Fibroblast of lung (primary cell): ENCODE results near the gene EEFSEC. TPM values are rescaled to one million over a fixed set of nuclear protein-coding genes. Genes with fewer than 3 reads are reported as not detected.

Experiments
- DNase-seq, 2 donors: peaks; one replicate each; pipeline versions ENCODE4 v3.0.0 to v3.0.0-alpha.2; 2010; ENCODE audit warnings: low read depth in 2 of 2
- H2AFZ ChIP-seq: 2 replicates; pipeline ENCODE4 v1.5.1; 2012; ENCODE audit warnings: low read length, control low read depth, inconsistent platforms
- H3K27ac ChIP-seq: 2 replicates; pipeline ENCODE4 v1.5.1; 2011; ENCODE audit warnings: low read length, control low read depth; ENCODE audit not compliant: insufficient read depth
- H3K27me3 ChIP-seq: 2 replicates; pipeline ENCODE4 v1.5.1; 2011; ENCODE audit warnings: mild to moderate bottlenecking, low read length; ENCODE audit not compliant: control insufficient read depth, insufficient read depth
- H3K36me3 ChIP-seq: 2 replicates; pipeline ENCODE4 v1.5.1; 2011; ENCODE audit warnings: low read length; ENCODE audit not compliant: control insufficient read depth, insufficient read depth
- H3K4me1 ChIP-seq: 2 replicates; pipeline ENCODE4 v1.5.1; 2011; ENCODE audit warnings: low read length; ENCODE audit not compliant: control insufficient read depth, insufficient read depth; ENCODE audit errors: extremely low read depth
- H3K4me2 ChIP-seq: 2 replicates; pipeline ENCODE4 v1.5.1; 2011; ENCODE audit warnings: low read length, control low read depth; ENCODE audit not compliant: insufficient read depth; ENCODE audit errors: extremely low read depth
- H3K4me3 ChIP-seq, 4 experiments: fragments of 200-600 bp in 1 of 4; sonication (generic) in 1 of 4; replicated peaks in 1 of 4; 2 replicates each; pipeline ENCODE4 v1.5.1; 2011 to 2016; ENCODE audit warnings: low read length in 4 of 4, low read depth in 3 of 4, mild to moderate bottlenecking in 3 of 4, control low read depth in 2 of 4, inconsistent platforms in 1 of 4, mixed read lengths in 1 of 4; ENCODE audit not compliant: insufficient read depth in 1 of 4; ENCODE audit errors: control extremely low read depth in 1 of 4
- H3K79me2 ChIP-seq: 2 replicates; pipeline ENCODE4 v1.5.1; 2012; ENCODE audit warnings: mild to moderate bottlenecking, low read length, inconsistent platforms; ENCODE audit not compliant: control insufficient read depth, insufficient read depth
- H3K9ac ChIP-seq: 2 replicates; pipeline ENCODE4 v1.5.1; 2011; ENCODE audit warnings: mild to moderate bottlenecking, low read length, control low read depth; ENCODE audit not compliant: insufficient read depth
- H3K9me3 ChIP-seq: 2 replicates; pipeline ENCODE4 v1.5.1; 2012; ENCODE audit warnings: low read depth, low read length; ENCODE audit not compliant: control insufficient read depth, insufficient read depth
- H4K20me1 ChIP-seq: 2 replicates; pipeline ENCODE4 v1.5.1; 2011; ENCODE audit warnings: low read length; ENCODE audit not compliant: control insufficient read depth, insufficient read depth; ENCODE audit errors: extremely low read depth
- EZH2 ChIP-seq: IDR thresholded peaks from 2 replicates; pipeline ENCODE4 v1.5.1; 2012; ENCODE audit warnings: low read length, control low read depth, mild to moderate bottlenecking; ENCODE audit errors: missing control alignments
- polyA plus RNA-seq, 2 donors: library from polyadenylated mRNA; depleted of rRNA in 1 of 2; stranded (reverse) in 1 of 2; unstranded in 1 of 2; fragments of >200 nt; gene quantifications; 2 replicates each; pipeline ENCODE4 v1.2.1, GENCODE V29; 2011 to 2012; ENCODE audit warnings: missing spikeins in 1 of 2
- total RNA-seq: library from RNA; depleted of rRNA; stranded (reverse); fragments of >200 nt; gene quantifications from 2 replicates; pipeline ENCODE4 v1.2.1, GENCODE V29; 2014
- TF ChIP-seq, protein P1 (sequence below), 2 donors: IDR thresholded peaks in 1 of 2; conservative IDR thresholded peaks in 1 of 2; 1 replicate in 1 of 2; 2 replicates in 1 of 2; pipeline ENCODE4 v1.5.1; 2011 to 2012; ENCODE audit warnings: low read length in 2 of 2, control low read depth in 1 of 2, inconsistent platforms in 1 of 2, low read depth in 1 of 2, mild to moderate bottlenecking in 1 of 2

EEFSEC gene
- total and polyA plus RNA-seq, 2 donors (not counting 1 experiment from before 2014, with no cell fraction given): 2.6 to 5.0 TPM

DNA sequence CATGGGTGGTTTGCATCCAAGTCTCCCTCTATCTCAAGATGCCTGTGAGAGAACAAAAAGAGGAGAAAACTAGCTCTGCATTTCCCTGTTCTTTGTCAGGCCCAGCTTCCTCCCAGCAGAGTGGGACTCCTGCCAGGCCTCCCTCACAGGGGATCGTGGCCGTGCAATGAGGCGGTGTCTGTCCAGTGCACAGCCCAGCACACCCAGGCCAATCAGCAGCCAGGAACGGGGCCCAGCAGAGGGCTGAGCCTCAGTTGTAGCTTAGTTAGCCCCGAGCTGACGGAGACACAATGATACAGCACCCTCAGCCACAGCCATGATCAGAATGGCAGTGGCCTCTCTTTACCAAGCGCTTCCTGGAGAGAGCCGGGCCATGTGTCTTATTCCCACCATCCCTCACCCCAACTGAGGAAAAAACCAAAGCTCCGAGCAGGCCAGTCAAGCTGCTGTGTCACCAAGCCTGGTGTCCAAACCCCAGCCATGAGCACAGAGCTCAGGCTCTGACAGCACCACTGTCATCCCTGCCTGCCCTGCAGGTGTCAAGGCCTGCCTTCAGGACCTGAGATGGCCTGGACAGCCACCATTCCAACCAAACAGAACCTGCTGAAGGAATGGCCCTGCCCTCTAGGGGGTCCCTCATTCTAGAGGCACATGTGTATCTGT is 242.3 kb downstream of the EEFSEC start:
- no peak overlapping the region for H2AFZ ChIP-seq
- no peaks in the 10 kb centered on the region for H4K20me1 ChIP-seq
- H3K4me1 ChIP-seq: peaks cover 2% of the 10 kb centered on the region
- no peak overlapping the region for H3K4me3 ChIP-seq
- no peaks in the 10 kb centered on the region for H3K36me3 ChIP-seq
- no peaks in the 10 kb centered on the region for H3K9me3 ChIP-seq
- no peaks in the 10 kb centered on the region for H3K79me2 ChIP-seq
- no peak overlapping the region for H3K4me2 ChIP-seq
- no peak overlapping the region for H3K9ac ChIP-seq
- TF ChIP-seq, protein P1, sequence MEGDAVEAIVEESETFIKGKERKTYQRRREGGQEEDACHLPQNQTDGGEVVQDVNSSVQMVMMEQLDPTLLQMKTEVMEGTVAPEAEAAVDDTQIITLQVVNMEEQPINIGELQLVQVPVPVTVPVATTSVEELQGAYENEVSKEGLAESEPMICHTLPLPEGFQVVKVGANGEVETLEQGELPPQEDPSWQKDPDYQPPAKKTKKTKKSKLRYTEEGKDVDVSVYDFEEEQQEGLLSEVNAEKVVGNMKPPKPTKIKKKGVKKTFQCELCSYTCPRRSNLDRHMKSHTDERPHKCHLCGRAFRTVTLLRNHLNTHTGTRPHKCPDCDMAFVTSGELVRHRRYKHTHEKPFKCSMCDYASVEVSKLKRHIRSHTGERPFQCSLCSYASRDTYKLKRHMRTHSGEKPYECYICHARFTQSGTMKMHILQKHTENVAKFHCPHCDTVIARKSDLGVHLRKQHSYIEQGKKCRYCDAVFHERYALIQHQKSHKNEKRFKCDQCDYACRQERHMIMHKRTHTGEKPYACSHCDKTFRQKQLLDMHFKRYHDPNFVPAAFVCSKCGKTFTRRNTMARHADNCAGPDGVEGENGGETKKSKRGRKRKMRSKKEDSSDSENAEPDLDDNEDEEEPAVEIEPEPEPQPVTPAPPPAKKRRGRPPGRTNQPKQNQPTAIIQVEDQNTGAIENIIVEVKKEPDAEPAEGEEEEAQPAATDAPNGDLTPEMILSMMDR (conservative IDR thresholded peaks at IDR 0.05 in 1 of 2, IDR thresholded peaks at IDR 0.05 in 1 of 2; ENCODE audit: low read depth in 1 of 2, low read length in 2 of 2): no peak
- TF ChIP-seq EZH2: no peak
- peak; percentile 30 to 51 for DNase-seq
- H3K27me3 ChIP-seq: no peaks in the 10 kb centered on the region
- H3K27ac ChIP-seq: no peak overlapping the region

DNA sequence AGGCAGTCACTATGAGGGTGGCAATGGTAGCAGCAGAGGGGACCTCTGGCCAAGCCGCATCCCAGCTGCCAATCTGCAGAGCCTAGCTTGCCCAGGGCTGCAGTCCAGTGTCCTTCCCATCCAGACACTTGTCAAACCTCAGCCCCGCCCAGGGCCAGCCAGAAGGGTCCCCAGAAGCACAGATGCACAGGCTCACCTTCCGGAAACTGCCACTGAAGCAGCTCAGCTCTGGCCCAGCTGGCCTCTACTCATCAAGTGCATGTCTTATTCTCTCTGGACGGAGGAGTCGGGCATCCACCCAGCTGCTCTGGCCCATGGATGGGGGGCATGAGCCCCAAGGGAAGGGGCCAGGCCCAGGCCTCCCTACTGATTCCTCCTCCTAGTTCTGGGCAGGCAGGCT is 244.2 kb downstream of the EEFSEC start:
- Histone ChIP-seq H3K4me2 (no peak overlapping the region), H3K9me3 (no peaks in the 10 kb centered on the region), H3K9ac (no peak overlapping the region), H3K27ac (no peak overlapping the region), H3K4me3 (no peak overlapping the region), H3K4me1 (peaks cover 2% of the 10 kb centered on the region), H3K27me3 (no peaks in the 10 kb centered on the region), H3K36me3 (no peaks in the 10 kb centered on the region), H3K79me2 (no peaks in the 10 kb centered on the region), H4K20me1 (no peaks in the 10 kb centered on the region), H2AFZ (no peak overlapping the region)
- DNase-seq: no peak
- TF ChIP-seq, protein P1 (conservative IDR thresholded peaks at IDR 0.05 in 1 of 2, IDR thresholded peaks at IDR 0.05 in 1 of 2; ENCODE audit: low read depth in 1 of 2, low read length in 2 of 2): no peak
- TF ChIP-seq EZH2: no peak

DNA sequence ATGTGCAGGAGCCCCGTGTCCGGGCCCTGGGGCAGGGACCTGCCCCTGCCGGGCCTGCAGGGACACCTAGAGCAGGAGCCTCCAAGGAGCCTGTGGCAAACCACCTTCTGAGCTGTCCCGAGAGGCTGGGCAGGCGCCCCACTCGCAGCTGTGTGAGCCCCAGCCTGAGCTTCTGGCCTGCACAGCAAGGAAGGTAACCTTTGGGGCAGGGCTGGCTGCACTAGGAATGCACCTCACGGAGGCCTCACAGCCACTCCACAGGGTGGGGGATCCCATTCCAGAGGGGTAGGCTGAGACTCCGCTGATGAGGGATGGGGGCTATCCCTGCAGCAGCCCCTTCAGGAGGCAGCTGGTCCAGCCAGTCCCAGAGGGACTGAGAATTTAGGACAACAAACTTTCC is 245.3 kb downstream of the EEFSEC start:
- Histone ChIP-seq H3K79me2 (no peaks in the 10 kb centered on the region), H2AFZ (no peak overlapping the region), H3K9me3 (no peaks in the 10 kb centered on the region), H3K4me3 (no peak overlapping the region), H3K4me2 (no peak overlapping the region), H4K20me1 (no peaks in the 10 kb centered on the region), H3K4me1 (peaks cover 2% of the 10 kb centered on the region), H3K27me3 (no peaks in the 10 kb centered on the region), H3K9ac (no peak overlapping the region), H3K36me3 (no peaks in the 10 kb centered on the region), H3K27ac (no peak overlapping the region)
- DNase-seq: no peak
- TF ChIP-seq EZH2: no peak
- TF ChIP-seq, protein P1 (conservative IDR thresholded peaks at IDR 0.05 in 1 of 2, IDR thresholded peaks at IDR 0.05 in 1 of 2; ENCODE audit: low read depth in 1 of 2, low read length in 2 of 2): no peak
